Choroid plexus epithelial cell (primary cell): ENCODE results near the gene BLCAP.
"Not testable (repeated sequence)": the region's sequence is repeated elsewhere in the genome, so short reads cannot be mapped to it uniquely, and the experiment has no call there.

Experiments used
- DNase-seq: peaks from one replicate; pipeline ENCODE4 v3.0.0-alpha.2; 2010; ENCODE audit warnings: low read depth
- H3K4me3 ChIP-seq: 2 replicates; pipeline ENCODE4 v1.5.1; 2011; ENCODE audit warnings: low read depth, mild to moderate bottlenecking, control low read depth, low read length, moderate library complexity
- CTCF ChIP-seq: conservative IDR thresholded peaks from 2 replicates; pipeline ENCODE4 v1.5.1; 2011; ENCODE audit warnings: low read depth, mild to moderate bottlenecking, control low read depth, inconsistent platforms, low read length, moderate library complexity

Gene BLCAP

DNA sequence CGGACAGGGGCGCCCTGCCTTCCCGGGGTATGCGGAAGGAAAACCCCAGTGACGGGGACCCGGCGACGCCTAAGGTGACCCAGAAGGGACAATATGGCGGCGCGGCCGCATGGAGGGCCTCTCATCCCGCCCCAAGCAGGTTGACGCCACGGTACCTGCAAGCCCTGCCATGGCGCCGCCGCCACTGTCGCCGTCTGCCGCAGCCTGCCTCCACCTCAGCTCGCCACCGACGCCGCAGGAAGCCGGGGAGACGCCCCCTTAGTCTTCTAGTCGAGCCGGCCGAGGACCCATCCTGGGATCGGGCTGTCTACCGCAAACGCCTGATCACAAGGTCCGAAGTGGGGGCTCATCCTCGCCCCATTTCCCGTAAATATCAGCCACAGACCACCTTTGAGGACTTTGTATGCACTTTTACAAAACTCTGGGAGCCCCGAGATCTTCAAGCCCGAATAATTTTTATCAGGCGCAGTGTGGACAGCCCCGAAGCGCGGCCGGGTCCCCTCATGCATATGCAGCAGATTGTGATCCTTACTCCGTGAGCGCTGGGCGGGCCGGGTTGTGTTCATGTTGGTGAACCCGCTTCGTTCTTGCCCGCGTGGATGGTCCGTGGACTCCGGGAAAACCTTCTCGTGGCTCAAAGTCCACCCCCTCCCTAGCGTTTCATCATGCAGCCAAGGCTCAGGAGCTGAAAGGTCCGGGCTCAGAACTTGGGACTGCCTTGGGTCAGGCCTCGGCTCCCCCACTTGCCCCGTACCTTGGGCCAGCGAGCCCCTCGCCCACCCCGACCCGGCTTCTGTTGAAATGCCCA is at the start of gene BLCAP:
Gene BLCAP (minus strand): TSS at position 239 of the 808 bp plus-strand sequence. CDS start 8,702 bp downstream, outside the sequence.
- DNase-seq, result peak; percentile 88
- TF ChIP-seq CTCF, result no peak
- peak within 1 kb of the TSS; percentile 98 for H3K4me3 ChIP-seq

DNA sequence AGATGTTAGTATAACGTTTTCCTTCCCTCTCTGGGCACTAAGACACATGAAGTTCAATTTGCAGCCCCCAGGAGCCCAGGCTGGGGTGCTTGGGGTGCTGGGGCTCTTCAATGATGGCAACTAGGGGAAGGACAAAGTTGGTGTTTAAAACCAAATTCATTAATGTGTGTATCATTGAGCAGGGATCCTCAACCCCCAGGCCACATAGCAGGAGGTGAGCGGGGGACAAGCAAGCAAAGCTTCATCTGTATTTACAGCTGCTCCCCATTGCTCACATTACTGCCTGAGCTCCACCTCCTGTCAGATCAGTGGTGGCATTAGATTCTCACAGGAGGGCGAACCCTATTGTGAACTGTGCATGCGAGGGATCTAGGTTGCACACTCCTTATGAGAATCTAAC is 49.8 kb upstream of the BLCAP start:
- H3K4me3 ChIP-seq, DNase-seq: not testable (repeated sequence)

GRCh38 chr20:37576911-37577310 is 49.2 kb upstream of the BLCAP start:
- no peak for DNase-seq
- no peak for TF ChIP-seq CTCF
- no peak overlapping the region for H3K4me3 ChIP-seq

GRCh38 chr20:37575884-37576283 is 48.2 kb upstream of the BLCAP start:
- TF ChIP-seq CTCF, result no peak
- no peak overlapping the region for H3K4me3 ChIP-seq
- no peak for DNase-seq

DNA sequence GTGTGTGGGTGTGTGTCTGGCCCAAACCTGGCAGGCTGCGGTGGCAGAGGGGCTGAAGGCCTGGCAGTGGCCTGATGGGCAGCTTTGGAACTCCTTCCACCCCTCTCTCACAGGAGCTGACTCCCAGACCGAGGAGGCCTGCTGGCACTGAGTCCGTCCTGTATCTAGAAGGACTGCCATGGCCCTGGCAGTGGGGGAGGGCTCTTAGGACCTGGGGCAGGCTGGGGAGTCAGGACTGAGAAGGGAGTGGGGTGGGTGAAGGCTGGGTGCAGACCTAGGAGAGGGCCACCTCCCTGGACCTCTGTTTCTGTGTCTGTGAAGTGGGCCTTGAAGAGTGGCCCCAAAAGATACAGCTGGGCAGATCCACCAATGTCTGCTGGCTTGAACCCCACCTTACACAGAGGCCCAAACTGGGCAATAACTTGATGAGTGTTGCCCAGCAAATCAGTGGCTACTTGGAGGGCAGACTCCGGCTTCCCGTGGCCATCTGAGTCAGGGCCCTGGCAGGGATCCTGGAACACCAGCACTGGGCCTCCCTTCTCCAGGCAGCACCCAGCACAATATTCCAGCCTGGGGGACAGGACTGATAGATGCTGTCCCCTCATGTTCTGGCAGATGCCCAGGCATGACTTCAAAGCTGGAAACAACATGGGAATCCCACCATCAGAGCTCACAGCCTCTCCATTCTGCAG is 46.7 kb upstream of the BLCAP start:
- H3K4me3 ChIP-seq, result no peak overlapping the region
- TF ChIP-seq CTCF, result no peak
- DNase-seq, result no peak

GRCh38 chr20:37573626-37574198 is 46.0 kb upstream of the BLCAP start:
- H3K4me3 ChIP-seq, result no peak overlapping the region
- TF ChIP-seq CTCF, result no peak
- no peak for DNase-seq

GRCh38 chr20:37571033-37571432 is 43.4 kb upstream of the BLCAP start:
- no peak overlapping the region for H3K4me3 ChIP-seq
- no peak for TF ChIP-seq CTCF
- no peak for DNase-seq
